NCI-H526 (cell line): Measurements from ENCODE around the gene CIB1.
A peak's percentile ranks its signal among the peaks of the same experiment; 100 is the strongest.
"Not testable (repeated sequence)": the region's sequence is repeated elsewhere in the genome, so short reads cannot be mapped to it uniquely, and the experiment has no call there.

Experiments used
- DNase-seq, 2 experiments: peaks; one replicate each; lab custom pipeline; 2025; lab: John Stamatoyannopoulos, UW

The CIB1 gene

DNA sequence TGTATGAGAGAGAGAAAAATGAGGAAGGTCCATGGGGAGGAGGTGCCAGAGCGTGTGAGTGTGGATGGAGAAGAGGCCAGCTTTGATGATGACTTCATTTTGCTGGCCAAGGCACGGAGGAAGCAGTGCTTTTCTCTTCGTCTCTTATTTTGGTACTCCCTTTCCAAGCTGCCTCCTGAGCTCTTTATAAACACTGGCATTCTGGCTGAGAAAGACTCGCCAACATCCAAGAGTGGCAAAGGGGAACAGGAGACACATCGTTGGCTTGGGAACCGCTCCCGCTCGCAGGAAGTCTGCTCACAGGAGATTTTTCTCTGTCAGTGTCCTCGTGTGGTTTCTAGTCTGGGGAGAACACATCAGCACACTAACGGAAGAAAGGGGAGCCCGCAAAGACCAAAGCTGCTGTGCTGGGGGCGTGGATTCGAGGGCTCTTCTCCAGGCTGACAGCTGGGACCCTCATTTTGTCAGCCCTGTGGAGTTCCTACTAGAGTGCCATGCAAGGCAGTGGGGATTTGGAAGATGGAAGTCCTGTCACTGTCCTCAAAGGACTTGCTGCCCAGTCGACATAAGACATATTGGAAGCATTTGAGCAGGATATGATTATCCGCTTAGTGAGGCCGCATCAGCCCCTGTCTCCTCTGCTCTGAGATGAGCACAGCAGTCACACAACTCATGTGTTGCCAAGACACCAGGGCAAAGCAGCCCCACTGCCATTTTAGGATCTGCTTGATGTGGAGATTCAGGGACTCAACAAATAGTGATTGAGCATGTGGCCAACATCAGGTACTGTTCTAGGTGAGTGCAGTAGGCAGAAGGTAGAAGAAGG, 40.6 kb downstream of the CIB1 start:
- no peak for DNase-seq

GRCh38 chr15:90191794-90192509, 41.8 kb downstream of the CIB1 start:
- peak; percentile 89 to 97 for DNase-seq

- DNase-seq: peak; percentile 49 to 50
Measured at GRCh38 chr15:90191344-90191687, 42.4 kb downstream of the CIB1 start.

DNA sequence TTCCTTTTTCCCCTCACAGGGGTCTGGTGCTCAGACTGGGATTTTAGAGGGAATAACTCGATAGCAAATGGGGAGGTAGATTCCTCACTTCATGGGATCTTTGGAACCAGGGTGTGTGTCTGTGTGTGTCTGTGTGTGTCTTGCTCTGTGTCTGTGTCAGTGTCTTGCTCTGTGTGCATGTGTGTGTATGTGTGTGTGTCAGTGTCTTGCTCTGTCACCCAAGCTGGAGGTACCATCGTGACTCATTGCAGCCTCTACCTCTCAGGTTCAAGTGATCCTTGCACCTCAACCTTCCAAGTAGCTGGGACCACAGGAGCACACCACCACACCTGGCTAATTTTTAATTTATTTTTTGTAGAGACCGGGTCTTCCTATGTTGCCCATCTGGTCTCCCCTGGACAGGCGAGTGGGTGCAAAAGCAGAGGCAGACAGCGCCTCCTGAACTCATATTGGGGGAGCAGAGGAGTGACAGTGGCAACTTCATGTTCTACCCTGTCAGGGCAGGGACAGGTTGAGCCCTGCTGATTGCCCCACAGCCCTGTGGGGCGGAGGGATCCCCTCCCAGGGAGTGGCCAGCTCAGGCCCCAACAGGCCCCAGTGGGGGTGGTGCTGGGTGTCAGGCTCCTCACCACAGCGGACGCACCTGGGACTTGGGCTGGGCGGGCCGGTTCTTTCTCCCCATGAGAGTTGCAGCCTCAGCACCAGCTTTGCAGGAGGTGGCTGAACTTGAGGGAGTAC, 43.0 kb downstream of the CIB1 start:
- peak in 1 of 2 experiments; percentile 65 for DNase-seq

GRCh38 chr15:90189781-90190467, 43.8 kb downstream of the CIB1 start:
- DNase-seq: no peak

DNA sequence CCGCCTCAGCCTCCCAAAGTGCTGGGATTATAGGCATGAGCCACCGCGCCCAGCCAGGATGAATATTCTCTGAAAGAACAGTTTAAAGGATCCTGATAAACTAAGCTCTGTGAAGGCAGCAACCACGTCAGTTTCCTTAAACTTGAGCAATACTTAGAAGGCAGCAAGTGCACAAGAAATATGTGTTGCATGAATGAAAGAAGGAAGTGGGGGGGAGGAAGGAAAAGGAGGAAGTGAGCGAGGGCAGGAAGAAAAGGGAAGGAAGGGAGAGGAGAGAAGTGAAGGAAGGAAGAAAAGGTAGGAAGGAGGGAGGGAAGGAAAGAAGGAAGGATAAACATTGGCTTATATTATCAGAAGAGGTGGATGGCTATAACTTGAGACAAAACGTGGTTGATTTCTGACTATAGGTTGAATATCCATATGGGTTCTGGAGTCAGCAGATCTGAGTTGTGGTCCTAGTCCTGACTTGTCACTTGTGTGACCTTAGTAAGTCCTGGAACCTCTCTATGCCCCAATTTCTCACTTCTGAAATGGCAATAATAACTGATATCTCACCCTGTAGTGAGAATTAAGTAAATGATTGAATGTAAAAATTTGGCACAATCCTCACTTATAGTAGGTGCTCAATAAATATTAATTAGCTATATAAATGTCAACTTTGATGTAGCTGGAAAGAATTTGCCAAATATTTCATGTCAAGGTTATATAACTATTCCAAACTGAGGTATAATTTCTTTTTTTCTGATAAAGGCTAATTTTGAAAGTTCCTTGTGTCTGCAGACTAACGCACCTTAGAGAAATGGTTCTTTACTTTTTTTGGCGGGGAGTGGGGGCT, 44.6 kb downstream of the CIB1 start:
- DNase-seq: no peak

- DNase-seq: not testable (repeated sequence)
Measured at GRCh38 chr15:90188065-90188464, 45.7 kb downstream of the CIB1 start.

DNA sequence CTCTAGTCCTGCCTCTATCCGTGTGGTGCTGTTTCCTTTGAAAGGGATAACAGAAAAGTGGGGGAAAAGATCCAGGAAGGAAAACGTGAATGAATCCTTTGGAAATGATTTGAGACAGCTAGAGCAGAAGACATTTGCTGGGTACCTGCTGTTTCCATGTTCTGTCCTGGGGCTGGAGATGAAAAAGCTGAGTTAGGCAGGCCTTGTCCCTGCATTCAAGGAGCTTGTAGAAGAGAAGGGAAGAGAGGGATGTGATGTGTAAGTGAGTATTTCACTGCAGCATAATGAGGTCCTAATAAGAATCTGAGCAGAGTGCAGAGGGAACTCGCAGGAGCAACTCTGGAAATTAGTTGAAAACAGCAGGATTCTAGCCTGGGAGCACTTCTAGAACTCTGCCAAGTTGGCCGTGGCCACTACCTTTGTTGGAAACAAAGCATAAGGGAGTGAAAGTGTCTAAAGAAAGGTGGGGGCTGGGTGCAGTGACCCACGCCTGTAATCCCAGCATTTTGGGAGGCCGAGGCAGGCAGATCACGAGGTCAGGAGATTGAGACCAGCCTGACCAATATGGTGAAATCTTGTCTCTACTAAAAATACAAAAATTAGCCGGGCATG, 46.4 kb downstream of the CIB1 start:
- no peak for DNase-seq

DNA sequence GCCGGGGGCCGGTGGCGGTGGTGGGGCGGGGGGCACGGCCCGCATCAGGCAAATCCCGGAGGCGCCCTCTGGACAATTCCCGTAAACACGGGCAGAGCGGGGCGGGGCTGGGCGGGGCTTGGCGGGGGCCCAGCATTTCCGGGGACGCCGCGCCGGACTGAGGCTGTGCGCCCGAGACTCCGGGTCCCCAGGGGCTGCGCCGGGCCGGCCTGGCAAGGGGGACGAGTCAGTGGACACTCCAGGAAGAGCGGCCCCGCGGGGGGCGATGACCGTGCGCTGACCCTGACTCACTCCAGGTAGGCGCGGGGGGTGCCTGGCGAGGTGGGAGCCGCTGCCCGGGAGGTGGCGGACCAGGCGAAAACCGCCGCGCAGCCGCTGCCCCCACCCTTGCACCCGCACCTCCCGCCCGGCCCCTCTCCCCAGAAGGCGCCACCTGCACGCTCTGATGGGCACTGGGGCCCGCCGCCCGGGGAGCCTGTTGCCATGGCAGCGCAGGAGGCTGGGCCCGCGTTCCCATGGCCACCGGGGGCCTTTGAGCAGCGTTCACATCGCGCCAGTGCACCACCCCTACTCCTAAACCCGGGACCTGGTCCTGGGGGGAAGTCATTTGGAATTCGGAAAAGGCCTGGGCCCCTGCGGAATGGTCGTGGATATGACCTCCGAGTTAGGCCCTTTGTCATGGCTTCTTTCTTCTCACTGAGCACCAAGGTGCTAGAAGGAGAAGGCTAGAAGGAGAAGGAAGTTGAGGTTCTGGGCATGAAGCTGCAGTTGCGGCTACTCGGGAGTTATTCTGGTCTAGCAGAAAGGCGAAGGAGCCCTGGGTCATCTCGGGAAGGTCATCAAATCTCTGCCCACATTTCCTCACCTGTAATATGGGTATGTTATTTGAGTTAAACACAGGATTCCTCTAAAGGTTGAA, 48.7 kb downstream of the CIB1 start:
- DNase-seq: peak; percentile 80 to 93

- peak; percentile 64 to 80 for DNase-seq
Measured at GRCh38 chr15:90184119-90184785, 49.5 kb downstream of the CIB1 start.

DNA sequence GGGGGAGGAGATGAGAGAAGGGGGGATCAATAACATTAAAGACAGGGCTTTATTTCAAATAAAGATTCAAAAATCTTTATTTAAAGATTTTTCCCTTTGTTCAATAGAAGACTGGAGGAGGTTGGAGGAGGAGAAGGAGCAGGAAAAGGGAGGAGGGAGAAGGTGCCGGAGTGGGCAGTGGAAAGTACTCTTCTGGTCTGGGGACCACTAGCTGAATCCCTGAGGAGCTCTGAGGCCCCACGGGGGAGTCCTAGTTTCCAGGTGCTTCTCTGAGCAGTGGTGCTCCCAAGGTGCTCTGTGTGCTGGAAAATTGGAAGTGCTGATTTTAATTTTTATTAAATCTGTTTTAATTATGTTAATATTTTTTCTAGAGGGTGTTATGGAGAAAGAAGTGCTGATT, 52.0 kb downstream of the CIB1 start:
- DNase-seq: no peak
